SK-N-SH (cell line): ENCODE results near the gene AVPR2. TPM values are rescaled to one million over a fixed set of nuclear protein-coding genes. Genes with fewer than 3 reads are reported as not detected.

Source experiments
- CTCF ChIA-PET: fragments of 300-600, 350-600 bp; formaldehyde crosslinking; extraction: SDS; loops from one replicate; lab custom pipeline; 2021; lab: Yijun Ruan, JAX
- POLR2A ChIA-PET: fragments of 350-600 bp; sonication (Branson Sonifier 250); formaldehyde crosslinking; extraction: SDS; loops from one replicate; lab custom pipeline; 2020; ENCODE audit warnings: antibody characterized with exemption, inconsistent platforms; lab: Yijun Ruan, JAX
- DNase-seq: peaks from one replicate; pipeline ENCODE4 v3.0.0; 2012
- H2AFZ ChIP-seq: fragments of 200-600 bp; sonication (generic); 2 replicates; pipeline ENCODE4 v1.8.1; 2016; ENCODE audit warnings: antibody characterized with exemption, mild to moderate bottlenecking, low read depth
- H3F3A ChIP-seq: fragments of 200-600 bp; sonication (generic); replicated peaks from 2 replicates; pipeline ENCODE3; 2016; ENCODE audit warnings: antibody characterized with exemption, mild to moderate bottlenecking; ENCODE audit not compliant: insufficient read depth
- H3K27ac ChIP-seq, 2 experiments: fragments of 200-500 bp in 1 of 2; fragments of 200-600 bp in 1 of 2; sonication (Bioruptor generic) in 1 of 2; sonication (generic), shearing (Covaris generic) in 1 of 2; 2 replicates each; pipeline versions ENCODE4 v1.5.1 to v1.6.1; 2014 to 2016; ENCODE audit warnings: low read depth in 2 of 2, inconsistent platforms in 1 of 2, low read length in 1 of 2, mild to moderate bottlenecking in 1 of 2, mixed read lengths in 1 of 2
- H3K27me3 ChIP-seq: fragments of 200-600 bp; sonication (generic), shearing (Covaris generic); 2 replicates; pipeline ENCODE4 v1.6.1; 2016; ENCODE audit warnings: mixed run types; ENCODE audit not compliant: insufficient read depth
- H3K36me3 ChIP-seq, 2 experiments: fragments of 200-500 bp in 1 of 2; fragments of 200-600 bp in 1 of 2; sonication (Bioruptor generic) in 1 of 2; sonication (generic) in 1 of 2; replicated peaks in 1 of 2; 2 replicates each; pipeline versions ENCODE3 to v1.5.1; 2014 to 2016; ENCODE audit warnings: low read length in 1 of 2, mild to moderate bottlenecking in 1 of 2; ENCODE audit not compliant: insufficient read depth in 2 of 2, control insufficient read depth in 1 of 2
- H3K4me1 ChIP-seq, 2 experiments: fragments of 200-500 bp in 1 of 2; fragments of 200-600 bp in 1 of 2; sonication (Bioruptor generic) in 1 of 2; sonication (generic), shearing (Covaris generic) in 1 of 2; 2 replicates each; pipeline versions ENCODE4 v1.5.1 to v1.6.1; 2014 to 2016; ENCODE audit warnings: low read depth in 1 of 2, low read length in 1 of 2, mixed run types in 1 of 2; ENCODE audit not compliant: insufficient read depth in 2 of 2, control insufficient read depth in 1 of 2
- H3K4me2 ChIP-seq: fragments of 200-600 bp; sonication (generic), shearing (Covaris generic); 2 replicates; pipeline ENCODE4 v1.6.1; 2017; ENCODE audit warnings: mixed run types
- H3K4me3 ChIP-seq, 2 experiments: fragments of 200-500 bp in 1 of 2; fragments of 200-600 bp in 1 of 2; sonication (Bioruptor generic) in 1 of 2; sonication (generic), shearing (Covaris generic) in 1 of 2; 2 replicates each; pipeline versions ENCODE4 v1.5.1 to v1.8.1; 2014 to 2016; ENCODE audit warnings: low read depth in 2 of 2, inconsistent platforms in 1 of 2, low read length in 1 of 2, mild to moderate bottlenecking in 1 of 2, mixed read lengths in 1 of 2, moderate library complexity in 1 of 2
- H3K79me2 ChIP-seq: fragments of 200-600 bp; sonication (generic); 2 replicates; pipeline ENCODE4 v1.8.1; 2017; ENCODE audit warnings: mild to moderate bottlenecking; ENCODE audit not compliant: insufficient read depth
- H3K9ac ChIP-seq: fragments of 200-600 bp; sonication (generic); 2 replicates; pipeline ENCODE4 v1.6.1; 2017; ENCODE audit warnings: mixed run types
- H3K9me2 ChIP-seq: fragments of 200-600 bp; sonication (generic); 2 replicates; pipeline ENCODE4 v1.6.1; 2017; ENCODE audit warnings: mixed run types
- H3K9me3 ChIP-seq: fragments of 200-600 bp; sonication (generic); 2 replicates; pipeline ENCODE4 v1.6.1; 2017; ENCODE audit warnings: mixed run types, mild to moderate bottlenecking, moderate library complexity
- H4K20me1 ChIP-seq: fragments of 200-600 bp; sonication (generic); 2 replicates; pipeline ENCODE4 v1.6.1; 2017; ENCODE audit warnings: mild to moderate bottlenecking, mixed run types; ENCODE audit not compliant: insufficient read depth
- CTCF ChIP-seq: fragments of 200-600 bp; sonication (generic); IDR thresholded peaks from 2 replicates; pipeline ENCODE4 v1.6.1; 2017; ENCODE audit warnings: antibody characterized with exemption, mild to moderate bottlenecking, moderate library complexity
- EP300 ChIP-seq, 2 experiments: IDR thresholded peaks; 2 replicates each; pipeline versions ENCODE4 v1.4.0 to v1.6.1; 2012; ENCODE audit warnings: borderline replicate concordance in 1 of 2, low read depth in 1 of 2, low read length in 1 of 2
- EZH2phosphoT487 ChIP-seq: fragments of 200-600 bp; sonication (generic); IDR thresholded peaks from 2 replicates; pipeline ENCODE4 v1.6.1; 2017; ENCODE audit warnings: low read depth, mixed run types, mild to moderate bottlenecking, antibody characterized with exemption, moderate library complexity, borderline replicate concordance
- FOSL2 ChIP-seq: IDR thresholded peaks from 2 replicates; pipeline ENCODE4 v1.4.0; 2012; ENCODE audit warnings: low read depth, mild to moderate bottlenecking, moderate library complexity, borderline replicate concordance
- FOXJ3 ChIP-seq: sonication (generic); formaldehyde crosslinking; IDR thresholded peaks from 2 replicates; pipeline ENCODE4 v1.5.1; 2020; ENCODE audit warnings: mild to moderate bottlenecking, missing genetic modification reagents
- FOXM1 ChIP-seq: IDR thresholded peaks from 2 replicates; pipeline ENCODE4 v1.4.0; 2012; ENCODE audit warnings: low read depth, mild to moderate bottlenecking
- MEF2A ChIP-seq: IDR thresholded peaks from 2 replicates; pipeline ENCODE4 v1.4.0; 2012; ENCODE audit warnings: low read depth, borderline replicate concordance
- MXI1 ChIP-seq: IDR thresholded peaks from 2 replicates; pipeline ENCODE4 v1.6.1; 2012; ENCODE audit warnings: mild to moderate bottlenecking, low read depth, low read length, improper control_type of control experiment
- NFIC ChIP-seq: IDR thresholded peaks from 2 replicates; pipeline ENCODE4 v1.4.0; 2012; ENCODE audit warnings: borderline replicate concordance
- POLR2AphosphoS5 ChIP-seq: IDR thresholded peaks from 2 replicates; pipeline ENCODE4 v1.6.1; 2012; ENCODE audit warnings: low read depth, low read length
- RFX5 ChIP-seq: IDR thresholded peaks from 2 replicates; pipeline ENCODE4 v1.6.1; 2012; ENCODE audit warnings: mild to moderate bottlenecking, improper control_type of control experiment, low read length
- RXRA ChIP-seq: IDR thresholded peaks from 2 replicates; pipeline ENCODE4 v1.4.0; 2012; ENCODE audit warnings: low read depth, mild to moderate bottlenecking, borderline replicate concordance
- TEAD4 ChIP-seq: IDR thresholded peaks from 2 replicates; pipeline ENCODE4 v1.4.0; 2012; ENCODE audit warnings: mild to moderate bottlenecking, borderline replicate concordance; ENCODE audit not compliant: insufficient read depth
- YY1 ChIP-seq: IDR thresholded peaks from 2 replicates; pipeline ENCODE4 v1.4.0; 2012; ENCODE audit warnings: low read depth, mild to moderate bottlenecking
- WGBS: methylation state at CpG from one replicate; pipeline ENCODE4 v1.1.6; 2017; ENCODE audit warnings: low lambda C conversion rate; 5-methylcytosine and 5-hydroxymethylcytosine counted together
- polyA plus RNA-seq, 3 experiments: library from polyadenylated mRNA; depleted of rRNA; stranded (reverse); fragments of >200 nt; gene quantifications; 2 replicates each; pipeline ENCODE4 v1.2.3, GENCODE V29; 2012
- TF ChIP-seq, protein P1 (sequence below): IDR thresholded peaks from 2 replicates; pipeline ENCODE4 v1.4.0; 2012; ENCODE audit warnings: low read depth, borderline replicate concordance
- TF ChIP-seq, protein P2 (sequence below): IDR thresholded peaks from 2 replicates; pipeline ENCODE4 v1.4.0; 2012; ENCODE audit warnings: low read depth

AVPR2 gene
- polyA plus RNA-seq, 1 of the 3 experiments (the other 2 are of a cell fraction): not detected

DNA sequence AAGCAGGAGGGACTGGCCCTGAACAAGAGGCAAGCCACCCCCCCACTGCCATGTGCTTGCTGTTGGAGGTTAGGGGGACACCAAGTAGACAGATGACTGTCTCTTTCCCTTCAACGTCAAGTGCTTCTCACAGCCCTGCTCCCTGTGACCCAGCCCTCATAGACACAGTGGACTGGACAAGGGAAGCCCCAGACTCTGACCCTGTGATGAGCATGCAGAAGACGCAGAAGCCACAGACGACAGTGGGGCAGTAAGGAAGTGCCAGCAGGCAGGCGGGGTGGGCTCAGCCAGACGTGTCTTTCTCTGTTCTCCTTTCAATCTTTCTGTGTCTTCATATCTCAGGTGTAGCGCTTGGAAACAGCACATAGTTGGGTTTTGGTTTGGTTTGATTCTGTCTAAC lies 16.1 kb upstream of the AVPR2 start (continued):
- TF ChIP-seq, protein P1, sequence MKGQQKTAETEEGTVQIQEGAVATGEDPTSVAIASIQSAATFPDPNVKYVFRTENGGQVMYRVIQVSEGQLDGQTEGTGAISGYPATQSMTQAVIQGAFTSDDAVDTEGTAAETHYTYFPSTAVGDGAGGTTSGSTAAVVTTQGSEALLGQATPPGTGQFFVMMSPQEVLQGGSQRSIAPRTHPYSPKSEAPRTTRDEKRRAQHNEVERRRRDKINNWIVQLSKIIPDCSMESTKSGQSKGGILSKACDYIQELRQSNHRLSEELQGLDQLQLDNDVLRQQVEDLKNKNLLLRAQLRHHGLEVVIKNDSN: no peak
- no peak for TF ChIP-seq EZH2phosphoT487
- no peak for TF ChIP-seq FOXM1
- TF ChIP-seq NFIC: no peak
- TF ChIP-seq YY1: no peak
- TF ChIP-seq FOXJ3 (CRISPR knock-in tag): no peak
- no peak for TF ChIP-seq MXI1
- no peak for TF ChIP-seq FOSL2
- no peak for TF ChIP-seq TEAD4
- TF ChIP-seq, all 33 proteins: peak for 0

GRCh38 chrX:153889123-153889522 lies 15.3 kb upstream of the AVPR2 start:
- no peaks in the 10 kb centered on the region for H3K79me2 ChIP-seq
- DNase-seq: no peak
- TF ChIP-seq RXRA: no peak
- TF ChIP-seq POLR2AphosphoS5: no peak
- no peak for TF ChIP-seq NFIC
- H2AFZ ChIP-seq: no peak overlapping the region
- ChIA-PET CTCF (interaction anchor here (1.2 kb wide), 1 partner anchor 58 kb away, joined by 3 read pairs; no protein-coding TSS in a partner anchor), POLR2A (no interaction called here)
- peaks cover 0 to 15% of the 10 kb centered on the region in 2 experiments; a peak in 1 of 4 replicates for H3K4me1 ChIP-seq
- H3K9me3 ChIP-seq: no peaks in the 10 kb centered on the region
- no peak overlapping the region for H3K27ac ChIP-seq
- H3K9me2 ChIP-seq: no peaks in the 10 kb centered on the region
- no peaks in the 10 kb centered on the region for H4K20me1 ChIP-seq
- no peak overlapping the region for H3K4me3 ChIP-seq
- no peaks in the 10 kb centered on the region for H3K36me3 ChIP-seq
- H3F3A ChIP-seq: no peaks in the 10 kb centered on the region
- no peak overlapping the region for H3K9ac ChIP-seq
- WGBS: 76% methylated on average over 5 of the region's 6 CpGs
- H3K4me2 ChIP-seq: no peak overlapping the region
- H3K27me3 ChIP-seq: peaks cover 44% of the 10 kb centered on the region

GRCh38 chrX:153897899-153898298 lies 6.6 kb upstream of the AVPR2 start:
- Histone ChIP-seq H3K9ac (no peak overlapping the region), H3K27me3 (peaks cover 24% of the 10 kb centered on the region), H3K9me2 (no peaks in the 10 kb centered on the region), H3F3A (no peaks in the 10 kb centered on the region), H3K4me3 (no peak overlapping the region), H4K20me1 (no peaks in the 10 kb centered on the region), H3K36me3 (no peaks in the 10 kb centered on the region), H2AFZ (no peak overlapping the region), H3K9me3 (no peaks in the 10 kb centered on the region), H3K4me2 (no peak overlapping the region), H3K27ac (no peak overlapping the region), H3K79me2 (no peaks in the 10 kb centered on the region), H3K4me1 (peaks cover 0 to 16% of the 10 kb centered on the region in 2 experiments; a peak in 1 of 4 replicates)
- POLR2A ChIA-PET: no interaction called here
- TF ChIP-seq YY1: no peak
- TF ChIP-seq EZH2phosphoT487: no peak
- TF ChIP-seq EP300 (IDR thresholded peaks at IDR 0.05; ENCODE audit: borderline replicate concordance in 1 of 2, low read depth in 1 of 2, low read length in 1 of 2): no peak
- TF ChIP-seq, protein P2, sequence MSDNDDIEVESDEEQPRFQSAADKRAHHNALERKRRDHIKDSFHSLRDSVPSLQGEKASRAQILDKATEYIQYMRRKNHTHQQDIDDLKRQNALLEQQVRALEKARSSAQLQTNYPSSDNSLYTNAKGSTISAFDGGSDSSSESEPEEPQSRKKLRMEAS: no peak
- no peak for TF ChIP-seq RFX5
- TF ChIP-seq FOXJ3 (CRISPR knock-in tag): no peak
- TF ChIP-seq MEF2A: no peak
- TF ChIP-seq NFIC: no peak
- TF ChIP-seq POLR2AphosphoS5: no peak
- TF ChIP-seq CTCF: no peak
- CTCF ChIA-PET: no interaction called here
- DNase-seq: no peak
